IMR-90 (cell line): ENCODE data around the gene TRAPPC14. TPM values are rescaled to one million over a fixed set of nuclear protein-coding genes. Genes with fewer than 3 reads are reported as not detected.

Experiments used
- ATAC-seq: fragments of 200-7000 bp; cut with Tn5 transposase; 2 replicates; pipeline ENCODE4 v1.9.1; 2020; ENCODE audit warnings: low read depth, mild to moderate bottlenecking, moderate library complexity
- BruUV-seq: library from RNA; stranded (reverse); fragments of 400-500 nt; replicated peaks from 2 replicates; lab custom pipeline; 2021; lab: Mats Ljungman, UMichigan
- CTCF ChIA-PET: fragments of 300-600 bp; formaldehyde crosslinking; extraction: SDS; loops from one replicate; lab custom pipeline; 2021; ENCODE audit warnings: antibody characterized with exemption; lab: Yijun Ruan, JAX
- POLR2A ChIA-PET: fragments of 300-600 bp; sonication (Branson Sonifier 250); formaldehyde crosslinking; loops from one replicate; lab custom pipeline; 2022; ENCODE audit warnings: antibody characterized with exemption; ENCODE audit not compliant: unreplicated experiment; lab: Charles Lee
- DNase-seq: peaks from one replicate; pipeline ENCODE4 v3.0.0; 2013
- H2AFZ ChIP-seq: replicated peaks from 2 replicates; pipeline ENCODE3; 2013; ENCODE audit warnings: low read length, mild to moderate bottlenecking; ENCODE audit not compliant: poor library complexity
- H2AK5ac ChIP-seq: 2 replicates; pipeline ENCODE4 v1.6.1; 2013; ENCODE audit warnings: low read depth, low read length, inconsistent platforms
- H2AK9ac ChIP-seq: replicated peaks from 2 replicates; pipeline ENCODE3; 2013; ENCODE audit warnings: mild to moderate bottlenecking, low read depth, low read length, moderate library complexity; ENCODE audit not compliant: poor library complexity
- H2BK120ac ChIP-seq: 2 replicates; pipeline ENCODE4 v1.6.1; 2013; ENCODE audit warnings: low read depth, low read length, inconsistent platforms
- H2BK15ac ChIP-seq: 3 replicates; pipeline ENCODE4 v1.6.1; 2013; ENCODE audit warnings: low read depth, low read length, inconsistent platforms
- H2BK20ac ChIP-seq: 2 replicates; pipeline ENCODE4 v1.6.1; 2013; ENCODE audit warnings: low read depth, mild to moderate bottlenecking, inconsistent platforms, low read length, moderate library complexity
- H2BK5ac ChIP-seq: 2 replicates; pipeline ENCODE4 v1.6.1; 2013; ENCODE audit warnings: mild to moderate bottlenecking, low read depth, low read length, inconsistent platforms; ENCODE audit not compliant: poor library complexity, severe bottlenecking
- H3K14ac ChIP-seq: replicated peaks from 2 replicates; pipeline ENCODE4 v1.6.1; 2013; ENCODE audit warnings: low read depth, low read length, inconsistent platforms
- H3K18ac ChIP-seq: 2 replicates; pipeline ENCODE4 v1.6.1; 2013; ENCODE audit warnings: low read depth, low read length, control low read depth
- H3K23ac ChIP-seq: 2 replicates; pipeline ENCODE4 v1.6.1; 2013; ENCODE audit warnings: low read depth, low read length, inconsistent platforms
- H3K27ac ChIP-seq: 2 replicates; pipeline ENCODE4 v1.5.1; 2013; ENCODE audit warnings: mild to moderate bottlenecking, control low read depth, low read length; ENCODE audit not compliant: insufficient read depth
- H3K27me3 ChIP-seq: 2 replicates; pipeline ENCODE4 v1.6.1; 2013; ENCODE audit warnings: low read length; ENCODE audit not compliant: control insufficient read depth, insufficient read depth
- H3K36me3 ChIP-seq: 2 replicates; pipeline ENCODE4 v1.6.1; 2013; ENCODE audit warnings: low read length, mixed read lengths; ENCODE audit not compliant: control insufficient read depth, insufficient read depth
- H3K4ac ChIP-seq: 2 replicates; pipeline ENCODE4 v1.6.1; 2013; ENCODE audit warnings: low read depth, low read length, inconsistent platforms
- H3K4me1 ChIP-seq: 2 replicates; pipeline ENCODE4 v1.6.1; 2013; ENCODE audit warnings: low read length, mixed read lengths; ENCODE audit not compliant: control insufficient read depth, insufficient read depth
- H3K4me2 ChIP-seq: 2 replicates; pipeline ENCODE4 v1.6.1; 2013; ENCODE audit warnings: low read depth, mild to moderate bottlenecking, control low read depth, low read length, moderate library complexity
- H3K4me3 ChIP-seq: 2 replicates; pipeline ENCODE4 v1.5.1; 2013; ENCODE audit warnings: low read depth, mild to moderate bottlenecking, control low read depth, low read length, moderate library complexity; ENCODE audit not compliant: insufficient read depth
- H3K56ac ChIP-seq: 2 replicates; pipeline ENCODE4 v1.6.1; 2013; ENCODE audit warnings: low read length, inconsistent platforms; ENCODE audit not compliant: insufficient read depth; ENCODE audit errors: extremely low read depth
- H3K79me1 ChIP-seq, 2 experiments: 2 replicates each; pipeline ENCODE4 v1.6.1; 2013; ENCODE audit warnings: low read length in 2 of 2, inconsistent platforms in 1 of 2, low read depth in 1 of 2
- H3K9ac ChIP-seq: 2 replicates; pipeline ENCODE4 v1.6.1; 2013; ENCODE audit warnings: low read depth, low read length, control low read depth
- H3K9me1 ChIP-seq: 2 replicates; pipeline ENCODE4 v1.6.1; 2013; ENCODE audit warnings: low read length, inconsistent platforms; ENCODE audit not compliant: insufficient read depth
- H3K9me3 ChIP-seq: 2 replicates; pipeline ENCODE4 v1.6.1; 2013; ENCODE audit warnings: low read length; ENCODE audit not compliant: control insufficient read depth, insufficient read depth
- H4K20me1 ChIP-seq: 2 replicates; pipeline ENCODE4 v1.6.1; 2013; ENCODE audit warnings: low read length, inconsistent platforms; ENCODE audit not compliant: insufficient read depth
- H4K5ac ChIP-seq: 2 replicates; pipeline ENCODE4 v1.6.1; 2013; ENCODE audit warnings: mild to moderate bottlenecking, low read depth, low read length, control low read depth
- H4K8ac ChIP-seq, 2 experiments: 2 replicates each; pipeline ENCODE4 v1.6.1; 2013; ENCODE audit warnings: low read depth in 2 of 2, low read length in 2 of 2, control low read depth in 1 of 2, inconsistent platforms in 1 of 2
- H4K91ac ChIP-seq: 2 replicates; pipeline ENCODE4 v1.6.1; 2013; ENCODE audit warnings: low read depth, low read length, inconsistent platforms; ENCODE audit not compliant: insufficient read depth
- BHLHE40 ChIP-seq: fragments of 150-350 bp; IDR thresholded peaks from 2 replicates; pipeline ENCODE4 v1.6.1; 2016; ENCODE audit warnings: mild to moderate bottlenecking, low read depth, low read length
- CEBPB ChIP-seq: IDR thresholded peaks from 2 replicates; pipeline ENCODE4 v1.6.1; 2012; ENCODE audit warnings: low read depth, low read length, improper control_type of control experiment
- FOS ChIP-seq: fragments of 150-350 bp; IDR thresholded peaks from 2 replicates; pipeline ENCODE4 v1.6.1; 2016; ENCODE audit warnings: low read depth, low read length
- MAFK ChIP-seq: IDR thresholded peaks from 2 replicates; pipeline ENCODE4 v1.6.1; 2012; ENCODE audit warnings: low read depth, low read length, improper control_type of control experiment
- MAZ ChIP-seq: IDR thresholded peaks from 2 replicates; pipeline ENCODE4 v1.6.1; 2012; ENCODE audit warnings: low read depth, mild to moderate bottlenecking, low read length, improper control_type of control experiment, moderate library complexity, borderline replicate concordance
- NFE2L2 ChIP-seq: fragments of 150-350 bp; IDR thresholded peaks from 2 replicates; pipeline ENCODE4 v1.6.1; 2016; ENCODE audit warnings: low read depth, mild to moderate bottlenecking, low read length
- POLR2A ChIP-seq: IDR thresholded peaks from 2 replicates; pipeline ENCODE4 v1.6.1; 2012; ENCODE audit warnings: mild to moderate bottlenecking, low read depth, low read length
- RAD21 ChIP-seq: IDR thresholded peaks from 2 replicates; pipeline ENCODE4 v1.6.1; 2012; ENCODE audit warnings: low read length, improper control_type of control experiment
- RFX5 ChIP-seq: IDR thresholded peaks from 2 replicates; pipeline ENCODE4 v1.8.0; 2012; ENCODE audit warnings: low read depth, mild to moderate bottlenecking, low read length, moderate library complexity
- SMC3 ChIP-seq: fragments of 150-350 bp; IDR thresholded peaks from 2 replicates; pipeline ENCODE4 v1.6.1; 2016; ENCODE audit warnings: low read depth, mild to moderate bottlenecking, antibody characterized with exemption, low read length, moderate library complexity
- WGBS, 2 experiments: methylation state at CpG; one replicate each; pipeline versions ENCODE4 v1.1.5 to v1.1.7; 2013; ENCODE audit warnings: missing lambda C conversion rate in 2 of 2; ENCODE audit not compliant: insufficient read length in 1 of 2; ENCODE audit errors: extremely low coverage in 2 of 2; 5-methylcytosine and 5-hydroxymethylcytosine counted together
- dilution Hi-C: fragments of 300-500 bp; cut with HindIII; formaldehyde crosslinking; loops from one replicate; pipeline ENCODE4 v1.14.3; 2018; ENCODE audit warnings: low sequenced_read_pairs; ENCODE audit not compliant: unreplicated experiment
- in situ Hi-C: fragments of 300-500 bp; cut with MboI; formaldehyde crosslinking; loops from 3 replicates; pipeline ENCODE4 v1.14.3; 2019; ENCODE audit warnings: low sequenced_read_pairs, inconsistent platforms, mixed read lengths
- intact Hi-C: fragments of 100-400 bp; cut with micrococcal nuclease; formaldehyde crosslinking; loops from 2 replicates; pipeline ENCODE4 v1.10.0; 2022
- polyA plus RNA-seq, 3 experiments: library from polyadenylated mRNA; depleted of rRNA; stranded (reverse); fragments of >200 nt; gene quantifications; 2 replicates each; pipeline ENCODE4 v1.2.3, GENCODE V29; 2012; ENCODE audit warnings: low replicate concordance in 1 of 3
- total RNA-seq: library from RNA; depleted of rRNA; stranded (reverse); fragments of >200 nt; gene quantifications from 2 replicates; pipeline ENCODE4 v1.2.3, GENCODE V29; 2012
- TF ChIP-seq, protein P1 (sequence below): fragments of 150-350 bp; IDR thresholded peaks from 2 replicates; pipeline ENCODE4 v1.6.1; 2017; ENCODE audit warnings: mild to moderate bottlenecking, antibody characterized with exemption, low read length, low read depth
- TF ChIP-seq, protein P2 (sequence below): fragments of 150-350 bp; IDR thresholded peaks from 2 replicates; pipeline ENCODE4 v1.6.1; 2016; ENCODE audit warnings: low read depth, mild to moderate bottlenecking, low read length, moderate library complexity, borderline replicate concordance

The TRAPPC14 gene
- total and polyA plus RNA-seq, 2 of the 4 experiments (the other 2 are of a cell fraction) = 4.5 to 15.9 TPM

DNA sequence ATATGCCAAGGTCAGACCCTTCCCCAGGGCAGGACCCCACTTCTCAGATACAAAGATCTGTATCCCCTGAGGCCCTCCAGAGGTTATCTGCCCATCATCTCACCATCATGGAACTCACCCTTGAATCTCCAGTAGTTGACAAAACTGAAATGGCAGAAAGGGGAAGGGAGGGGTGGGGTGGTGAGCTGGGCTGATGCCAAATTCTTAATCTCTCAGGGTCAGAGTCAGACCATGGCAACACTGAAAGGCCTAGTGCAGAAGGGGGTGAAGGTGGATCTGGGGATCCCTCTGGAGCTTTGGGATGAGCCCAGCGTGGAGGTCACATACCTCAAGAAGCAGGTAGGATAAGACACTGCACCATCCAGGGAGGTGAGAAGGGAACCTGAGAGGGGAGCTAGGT lies 36.0 kb downstream of the TRAPPC14 start:
- Histone ChIP-seq H3K79me1 (peaks cover 28 to 61% of the 10 kb centered on the region in 2 experiments), H2AFZ (no peak overlapping the region), H3K9me1 (peaks cover 17% of the 10 kb centered on the region), H3K36me3 (peaks cover 4% of the 10 kb centered on the region; the same call in 1 of the 2 replicates), H3K27ac (no peak overlapping the region), H2BK5ac (no peak overlapping the region), H3K56ac (no peak overlapping the region), H4K91ac (no peak overlapping the region), H4K8ac (no peak overlapping the region), H3K9ac (no peak overlapping the region), H3K4me1 (peaks cover 6% of the 10 kb centered on the region; the same call in 1 of the 2 replicates), H3K27me3 (no peaks in the 10 kb centered on the region), H3K14ac (no peak overlapping the region), H3K9me3 (no peaks in the 10 kb centered on the region), H2BK120ac (no peak overlapping the region), H4K5ac (no peak overlapping the region), H3K4me3 (no peak overlapping the region), H2AK9ac (no peak overlapping the region), H2BK20ac (no peak overlapping the region), H2BK15ac (no peak overlapping the region), H3K4ac (no peak overlapping the region), H3K18ac (no peak overlapping the region), H3K4me2 (no peak overlapping the region), H3K23ac (no peak overlapping the region), H4K20me1 (no peaks in the 10 kb centered on the region; the same call in 1 of the 2 replicates), H2AK5ac (no peak overlapping the region)
- 100% methylated on average over 1 of the region's 1 CpG; no CpG with 5 or more reads in 1 of the 2 experiments for WGBS, 2 experiments
- no peak for DNase-seq
- ChIA-PET POLR2A (no interaction called here), CTCF (no interaction called here)
- ATAC-seq = no peak
- in situ Hi-C loops = no loop called here
- intact Hi-C loops = no loop called here
- no TSS peak for BruUV-seq
- dilution Hi-C loops = no loop called here
- no peak for TF ChIP-seq CEBPB
- TF ChIP-seq MAFK = no peak
- TF ChIP-seq SMC3 = no peak
- no peak for TF ChIP-seq RAD21
- no peak for TF ChIP-seq MAZ
- TF ChIP-seq POLR2A = no peak
- no peak for TF ChIP-seq FOS
- TF ChIP-seq, protein P1, sequence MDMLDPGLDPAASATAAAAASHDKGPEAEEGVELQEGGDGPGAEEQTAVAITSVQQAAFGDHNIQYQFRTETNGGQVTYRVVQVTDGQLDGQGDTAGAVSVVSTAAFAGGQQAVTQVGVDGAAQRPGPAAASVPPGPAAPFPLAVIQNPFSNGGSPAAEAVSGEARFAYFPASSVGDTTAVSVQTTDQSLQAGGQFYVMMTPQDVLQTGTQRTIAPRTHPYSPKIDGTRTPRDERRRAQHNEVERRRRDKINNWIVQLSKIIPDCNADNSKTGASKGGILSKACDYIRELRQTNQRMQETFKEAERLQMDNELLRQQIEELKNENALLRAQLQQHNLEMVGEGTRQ = no peak
- TF ChIP-seq BHLHE40 = no peak
- no peak for TF ChIP-seq NFE2L2
- TF ChIP-seq RFX5 = no peak
- TF ChIP-seq, protein P2, sequence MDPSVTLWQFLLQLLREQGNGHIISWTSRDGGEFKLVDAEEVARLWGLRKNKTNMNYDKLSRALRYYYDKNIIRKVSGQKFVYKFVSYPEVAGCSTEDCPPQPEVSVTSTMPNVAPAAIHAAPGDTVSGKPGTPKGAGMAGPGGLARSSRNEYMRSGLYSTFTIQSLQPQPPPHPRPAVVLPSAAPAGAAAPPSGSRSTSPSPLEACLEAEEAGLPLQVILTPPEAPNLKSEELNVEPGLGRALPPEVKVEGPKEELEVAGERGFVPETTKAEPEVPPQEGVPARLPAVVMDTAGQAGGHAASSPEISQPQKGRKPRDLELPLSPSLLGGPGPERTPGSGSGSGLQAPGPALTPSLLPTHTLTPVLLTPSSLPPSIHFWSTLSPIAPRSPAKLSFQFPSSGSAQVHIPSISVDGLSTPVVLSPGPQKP = no peak
